LHCN-M2 (cell line): ENCODE data around the gene ACOX3. TPM values are rescaled to one million over a fixed set of nuclear protein-coding genes. Genes with fewer than 3 reads are reported as not detected.
"Not testable (repeated sequence)": the region's sequence is repeated elsewhere in the genome, so short reads cannot be mapped to it uniquely, and the experiment has no call there.

Experiments
- DNase-seq: peaks from one replicate; pipeline ENCODE4 v3.0.0-alpha.2; 2012; ENCODE audit warnings: low read depth
- total RNA-seq: library from RNA; depleted of rRNA; stranded (reverse); fragments of >200 nt; gene quantifications from 2 replicates; pipeline ENCODE4 v1.2.3, GENCODE V29; 2014

The ACOX3 gene
- total RNA-seq, 1 experiment from 2014 or later = 27.3 TPM

DNA sequence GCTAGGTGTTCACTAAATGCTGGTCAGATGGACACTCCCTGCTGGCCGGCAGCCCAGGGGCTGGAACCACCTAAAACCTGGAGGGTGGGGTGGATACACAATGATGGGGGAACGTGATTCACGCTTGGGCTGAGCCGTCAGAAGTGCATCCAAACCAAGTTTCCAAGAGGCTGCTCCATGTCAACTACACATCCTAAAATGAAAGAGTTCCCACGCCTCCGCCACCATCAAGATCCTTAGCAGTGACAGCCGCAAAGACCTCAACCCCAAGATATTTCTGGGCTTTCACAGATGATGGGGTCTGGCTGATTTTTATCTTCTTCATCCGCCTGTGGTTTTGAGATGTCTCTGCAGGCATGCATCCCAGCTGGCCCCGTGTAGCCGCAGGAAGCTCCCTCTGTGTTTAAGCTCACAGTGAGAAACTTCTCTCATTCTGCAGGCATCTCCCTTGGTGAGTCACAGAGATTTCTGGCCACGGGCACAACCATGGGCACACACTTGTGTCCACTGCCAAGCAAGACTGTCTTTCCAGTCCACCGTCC is 86.5 kb downstream of the ACOX3 start:
- peak; percentile 90 for DNase-seq

DNA sequence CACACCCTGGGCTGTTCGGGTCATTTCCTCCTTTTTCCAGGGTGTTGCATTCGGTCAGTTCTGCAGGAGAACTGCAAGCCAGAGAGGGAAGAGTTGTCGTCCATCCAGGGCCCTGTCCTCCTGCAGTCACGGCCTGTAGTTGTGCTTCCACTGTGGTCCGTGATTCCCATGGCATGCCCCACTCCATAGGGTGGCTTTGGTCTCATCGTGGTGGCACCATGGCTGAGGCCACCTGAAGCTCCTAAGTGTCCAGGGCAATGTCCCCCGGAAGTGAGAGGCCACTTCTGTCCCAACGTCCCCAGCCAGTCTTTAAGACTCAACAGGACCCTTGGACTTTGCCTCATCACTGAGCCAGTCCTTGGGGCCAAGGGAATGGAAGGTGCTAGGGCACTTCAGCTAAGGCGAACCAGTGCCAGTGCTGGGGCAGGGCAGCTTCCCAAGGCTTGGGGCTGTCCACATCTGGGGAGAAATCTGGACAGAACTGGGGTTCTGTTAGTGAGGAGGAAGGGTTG is 87.3 kb downstream of the ACOX3 start:
- no peak for DNase-seq

DNA sequence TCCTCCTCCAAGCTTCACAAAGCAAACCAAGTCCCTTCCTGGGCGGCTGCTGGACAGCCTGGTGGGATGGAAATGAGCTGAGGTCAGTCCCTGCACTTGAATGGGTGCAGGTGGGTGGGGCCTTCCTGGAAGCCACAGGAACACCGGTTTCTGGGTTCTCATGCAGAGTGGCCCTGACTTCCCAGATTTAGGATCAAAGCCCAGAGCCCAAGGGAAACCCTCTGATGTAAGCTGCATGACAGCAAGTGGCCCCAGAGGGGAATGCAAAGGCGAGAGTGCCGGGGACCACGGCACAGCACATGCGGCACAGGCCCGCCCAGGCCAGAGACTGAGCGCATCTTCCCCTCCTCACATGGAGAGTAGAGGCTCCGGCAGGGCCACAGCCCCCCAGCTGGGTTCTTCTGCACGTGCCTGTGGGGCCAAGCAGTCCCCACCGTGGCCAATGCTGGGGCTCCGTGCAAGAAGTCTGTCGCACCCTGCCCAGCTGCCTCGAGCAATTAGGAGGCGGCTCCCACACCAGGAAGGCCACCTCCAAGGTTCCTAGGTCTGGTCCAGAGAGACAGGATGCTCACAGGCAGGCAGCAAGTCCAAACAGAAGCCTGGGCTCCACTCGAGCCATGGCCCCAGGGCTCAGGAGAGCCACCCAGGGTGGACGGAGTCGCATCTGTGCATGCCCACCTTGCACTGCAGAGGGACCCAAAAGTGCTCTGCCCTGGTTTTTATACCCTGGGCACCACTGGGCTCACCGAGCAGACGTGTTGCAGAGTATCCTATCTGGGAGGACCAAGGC is 88.0 kb downstream of the ACOX3 start:
- DNase-seq = no peak

DNA sequence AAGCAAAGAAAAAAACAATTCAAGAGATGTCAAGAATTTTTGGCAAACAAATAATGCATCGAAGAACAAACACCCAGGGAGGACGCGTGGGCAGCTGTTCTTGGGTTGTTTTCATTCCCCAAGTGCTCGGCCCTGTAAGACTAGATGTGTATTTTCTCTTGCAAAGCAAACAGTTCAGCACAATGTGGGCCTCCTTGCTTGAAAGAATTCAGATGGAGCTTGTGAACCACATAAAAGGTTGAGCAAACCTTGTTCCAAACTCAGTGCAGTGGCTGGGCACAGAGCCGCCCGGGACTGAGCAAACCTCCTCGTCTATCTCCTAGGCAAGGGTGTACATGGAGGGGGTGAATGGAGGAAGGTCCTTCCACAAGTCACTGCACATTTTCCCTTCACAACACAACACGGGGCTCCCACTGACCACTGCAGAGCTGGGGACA is 88.6 kb downstream of the ACOX3 start:
- peak; percentile 69 for DNase-seq

DNA sequence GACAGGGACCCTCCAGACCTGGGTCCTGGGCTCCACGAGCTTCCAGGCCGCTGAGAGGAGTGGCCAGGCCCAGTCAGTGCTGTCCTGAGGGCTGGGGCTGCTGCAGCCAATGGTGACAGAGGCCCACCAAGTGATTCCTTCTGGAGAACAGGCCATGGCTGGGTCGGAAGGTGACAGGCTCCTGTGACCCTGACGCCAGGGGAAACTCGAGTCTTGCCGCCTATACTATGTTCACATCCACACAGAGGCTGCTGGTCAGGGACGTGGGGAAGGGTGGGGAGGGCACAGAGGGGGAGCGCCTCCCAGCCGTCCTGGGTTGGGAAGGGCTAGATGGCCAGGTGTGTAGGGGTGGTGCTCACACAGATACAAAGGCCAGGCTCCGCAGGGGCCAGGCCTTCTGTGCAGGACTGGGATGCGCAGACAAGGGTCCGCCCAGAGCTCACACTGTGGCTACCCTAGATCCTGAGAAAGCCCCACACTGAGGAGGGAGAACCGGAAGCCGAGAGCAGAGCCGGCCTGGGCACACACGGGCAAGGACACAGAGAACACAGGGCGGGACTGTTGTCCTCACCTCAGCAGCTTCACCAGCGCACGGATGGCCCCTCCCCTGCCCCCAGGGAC is 89.6 kb downstream of the ACOX3 start:
- DNase-seq = no peak

DNA sequence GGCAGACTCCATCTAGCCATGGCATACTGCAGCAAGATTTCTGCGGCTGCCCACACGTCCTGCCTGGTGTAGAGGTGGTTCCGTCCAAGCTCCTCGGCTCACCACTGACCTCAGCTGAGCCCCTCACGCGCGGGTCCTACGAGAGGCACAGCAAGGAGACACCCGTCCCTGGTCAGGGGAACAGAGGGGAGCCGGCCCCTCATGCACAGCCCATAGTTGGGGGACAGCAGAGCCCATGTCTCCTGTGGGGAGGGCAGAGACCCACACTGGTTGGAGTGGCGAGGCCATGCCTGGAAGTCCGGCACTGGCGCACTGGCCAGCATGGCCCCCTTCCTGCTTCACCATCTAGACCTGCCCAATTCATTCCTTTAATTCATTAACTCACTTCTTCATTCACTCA is 90.2 kb downstream of the ACOX3 start:
- DNase-seq = no peak

DNA sequence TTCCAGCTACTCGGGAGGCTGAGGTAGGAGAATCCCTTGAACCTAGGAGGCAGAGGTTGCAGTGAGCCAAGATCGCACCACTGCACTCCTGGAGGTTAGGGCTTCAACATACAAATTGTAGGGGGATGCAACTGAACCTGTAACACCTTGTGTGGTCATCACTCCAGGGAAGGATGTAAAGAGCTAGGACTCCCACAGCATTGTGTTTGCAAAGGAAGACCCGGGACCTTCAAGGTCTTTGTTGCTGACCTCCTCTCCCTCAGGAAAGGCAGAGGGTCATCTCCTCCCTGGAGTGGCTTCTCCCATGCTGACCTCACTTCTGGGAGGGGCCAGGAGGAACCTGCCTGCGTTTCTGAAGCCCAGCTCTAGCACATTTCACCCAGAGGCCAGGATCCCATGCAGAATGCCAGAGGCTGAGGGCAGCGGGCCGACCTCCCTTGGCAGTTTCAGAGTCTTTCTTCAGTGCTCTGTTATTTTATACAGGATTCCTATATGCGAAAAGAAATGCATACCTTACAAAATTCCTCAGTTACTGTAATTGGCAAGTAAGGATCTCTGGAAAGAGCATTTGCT is 90.8 kb downstream of the ACOX3 start:
- no peak for DNase-seq

DNA sequence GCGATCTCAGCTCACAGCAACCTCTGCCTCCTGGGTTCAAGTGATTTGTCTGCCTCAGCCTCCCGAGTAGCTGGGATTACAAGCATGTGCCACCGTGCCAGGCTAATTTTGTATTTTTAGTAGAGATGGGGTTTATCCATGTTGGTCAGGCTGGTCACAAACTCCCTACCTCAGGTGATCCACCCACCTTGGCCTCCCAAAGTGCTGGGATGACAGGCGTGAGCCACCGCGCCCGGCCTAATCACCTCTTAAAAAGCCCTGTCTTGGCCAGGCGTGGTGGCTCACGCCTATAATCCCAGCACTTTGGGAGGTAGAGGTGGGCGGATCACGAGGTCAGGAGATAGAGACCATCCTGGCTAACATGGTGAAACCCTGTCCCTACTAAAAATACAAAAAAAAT is 91.3 kb downstream of the ACOX3 start:
- not testable (repeated sequence) for DNase-seq

DNA sequence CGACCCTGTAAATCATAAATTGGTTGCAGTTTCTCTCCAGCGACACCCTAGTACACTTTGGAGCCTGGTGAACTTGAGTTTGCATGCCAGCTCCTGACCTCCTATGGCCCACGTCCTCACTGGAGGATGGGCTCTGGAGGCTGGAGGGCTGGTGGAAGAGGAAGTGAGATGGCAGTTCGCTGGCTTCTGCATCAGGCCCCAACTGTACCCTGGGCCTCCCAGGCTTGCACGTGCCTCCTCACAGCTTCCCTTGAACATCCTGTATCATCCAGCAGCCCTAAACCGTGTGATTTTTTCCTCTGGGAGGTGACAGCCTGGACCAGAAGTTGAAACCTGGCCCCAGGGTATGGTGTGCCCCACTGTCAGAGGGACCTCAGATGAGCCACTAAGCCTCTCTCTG is 92.5 kb downstream of the ACOX3 start:
- no peak for DNase-seq

DNA sequence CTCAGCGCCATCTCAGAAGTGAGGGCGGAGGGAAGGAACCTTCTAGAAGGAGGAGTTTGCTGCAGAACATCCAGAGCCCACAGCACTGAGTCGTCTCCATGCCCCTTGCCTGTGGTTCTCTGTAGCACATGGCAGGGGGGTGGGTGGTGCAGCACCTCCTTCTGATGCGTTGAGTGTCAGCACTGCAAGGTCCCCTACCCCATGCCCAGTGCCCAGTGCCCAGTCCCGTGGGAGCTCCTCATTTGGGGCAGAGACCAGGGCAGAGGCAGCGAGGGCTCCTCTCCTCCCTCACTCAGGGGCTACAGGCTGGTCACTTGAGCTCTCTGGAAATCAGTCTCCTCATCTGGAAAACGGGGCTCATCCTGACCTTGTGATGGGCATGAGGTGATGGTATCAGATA is 92.9 kb downstream of the ACOX3 start:
- no peak for DNase-seq

DNA sequence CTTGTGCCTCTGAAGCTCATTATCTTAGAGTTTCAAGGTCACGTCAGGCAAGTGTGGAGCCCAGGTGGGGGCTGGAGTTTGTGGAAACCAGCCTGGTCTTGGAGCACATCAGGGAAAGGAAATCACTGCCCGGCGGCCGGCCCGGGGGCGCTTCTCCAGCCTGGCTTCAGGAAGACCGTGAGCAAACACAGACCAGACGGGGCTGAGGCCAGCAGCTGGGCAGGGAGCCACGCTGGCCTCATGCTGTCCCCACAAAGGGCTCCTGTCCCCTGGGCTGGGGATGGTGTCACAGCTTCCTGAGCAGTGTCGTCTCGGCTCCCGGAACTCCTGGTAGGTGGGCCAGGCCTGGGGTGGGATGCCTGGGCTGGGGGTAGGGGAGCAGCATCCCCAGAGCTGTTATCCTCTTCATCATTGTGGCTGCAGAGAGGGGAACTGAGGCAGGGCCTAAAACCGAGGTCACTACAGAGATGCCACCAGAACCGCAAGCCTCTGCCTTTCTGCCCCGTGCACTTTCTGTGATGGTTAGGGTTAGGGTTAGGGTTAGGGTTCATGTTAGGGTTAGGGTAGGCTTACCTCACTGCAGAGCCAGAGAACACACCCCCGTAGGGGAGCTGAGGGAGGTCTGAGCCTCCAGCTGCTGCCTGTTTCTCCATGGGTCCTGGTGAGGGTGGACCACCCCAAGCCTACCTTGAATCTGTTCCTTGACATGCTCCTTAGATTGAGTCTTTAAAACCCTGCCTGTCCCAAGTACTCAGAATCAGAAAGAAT is 93.5 kb downstream of the ACOX3 start:
- no peak for DNase-seq

DNA sequence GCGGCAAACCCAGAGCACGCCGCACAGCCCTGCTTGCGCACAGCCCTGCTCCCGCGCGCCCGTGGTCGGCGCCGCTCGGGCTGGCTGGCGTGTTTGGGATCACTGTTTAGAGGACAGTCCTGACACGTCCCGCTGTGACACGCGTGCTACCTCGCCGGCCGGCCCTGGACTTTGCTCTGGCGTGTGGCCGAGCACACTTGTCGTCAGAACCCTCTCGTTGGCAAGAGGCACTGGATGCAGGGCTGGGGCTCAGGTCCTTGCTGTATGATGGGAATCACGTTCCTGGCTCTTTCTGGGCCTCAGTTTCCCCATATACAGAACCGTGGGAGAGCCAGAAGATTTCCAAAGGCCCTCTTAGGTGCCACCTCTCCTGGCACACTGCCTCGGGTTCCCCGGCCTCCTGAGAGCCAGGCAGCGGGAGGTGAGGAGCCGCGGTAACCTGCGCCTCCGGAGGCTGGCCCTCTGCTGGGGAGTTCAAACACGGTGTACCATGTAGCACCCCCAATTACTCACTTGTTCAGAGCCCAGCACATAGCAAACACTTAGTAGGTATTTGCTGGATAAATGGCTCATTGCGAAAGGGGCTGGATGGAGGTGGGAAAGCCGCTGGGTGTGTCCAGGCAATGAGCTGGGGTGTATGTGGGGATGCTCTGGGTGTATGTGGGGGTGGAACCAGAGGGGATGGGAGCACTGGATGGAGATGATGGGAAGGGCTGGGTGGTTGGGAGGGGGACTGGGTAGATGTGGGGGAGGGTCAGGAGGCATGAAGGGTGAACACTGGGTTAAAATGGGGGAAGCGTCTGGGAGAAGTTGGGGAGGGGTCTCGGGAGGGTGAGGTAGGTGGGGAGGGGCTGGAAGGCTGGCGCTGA is 94.3 kb downstream of the ACOX3 start:
- DNase-seq = no peak

DNA sequence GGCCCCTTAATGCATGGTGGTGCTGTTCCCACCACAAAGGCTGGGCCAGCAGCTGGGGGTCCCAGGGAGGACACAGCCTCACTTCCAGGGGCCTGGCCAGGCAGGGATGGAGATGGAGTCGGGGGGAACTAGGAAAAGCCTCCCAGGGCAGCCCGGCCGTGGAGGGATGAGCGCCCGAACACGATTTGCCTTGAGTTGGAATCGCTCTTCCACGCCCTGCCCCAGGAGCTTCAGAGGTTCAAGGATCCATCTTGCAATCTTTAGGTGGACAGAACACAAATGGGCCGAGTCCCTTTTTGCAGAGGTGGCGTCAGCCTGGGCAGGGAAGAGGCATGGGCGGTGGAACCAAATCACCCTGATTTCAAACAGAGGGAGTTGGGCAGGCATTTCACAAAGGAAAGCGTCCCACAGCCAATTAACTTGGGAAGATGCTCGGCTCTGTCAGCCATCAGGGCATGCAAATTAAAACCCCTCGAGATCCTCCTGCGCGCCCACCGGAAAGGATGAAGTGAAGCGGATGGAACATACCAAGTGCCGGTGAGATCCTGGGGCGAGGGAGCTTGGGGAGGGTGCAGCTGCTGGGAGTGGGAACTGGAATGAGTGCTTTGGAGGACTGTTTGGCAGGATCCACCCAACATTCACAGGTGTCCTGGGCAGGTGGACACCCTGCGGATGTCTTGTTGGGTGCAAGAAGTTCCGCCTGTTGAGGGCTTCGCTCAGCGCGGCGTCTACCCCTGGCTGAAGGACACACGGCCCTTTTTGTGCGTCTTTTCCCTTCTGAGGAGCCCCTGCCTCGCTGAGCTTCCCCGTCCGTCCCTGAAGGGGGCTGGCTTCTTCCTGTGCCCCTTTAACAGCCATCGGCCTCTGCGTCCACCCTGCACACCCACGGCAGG is 95.2 kb downstream of the ACOX3 start:
- no peak for DNase-seq

DNA sequence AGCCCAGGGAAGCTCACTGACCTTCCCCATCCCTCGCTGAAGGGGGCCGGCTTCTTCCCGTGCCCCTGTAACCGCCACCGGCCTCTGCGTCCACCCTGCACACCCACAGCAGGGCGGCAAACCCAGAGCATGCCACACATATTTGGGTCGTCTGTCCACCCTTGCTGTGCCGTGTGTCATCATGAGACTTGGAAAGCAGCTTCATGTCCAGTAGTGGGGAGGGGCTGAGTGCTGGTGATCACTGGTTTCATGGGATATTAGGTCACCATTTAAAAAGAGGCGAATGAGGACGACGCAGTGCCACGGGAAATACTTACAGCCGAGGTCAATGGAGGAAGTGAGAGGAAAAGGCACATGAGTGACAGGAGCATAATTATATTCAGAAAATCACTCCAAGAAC is 96.1 kb downstream of the ACOX3 start:
- peak; percentile 40 for DNase-seq

DNA sequence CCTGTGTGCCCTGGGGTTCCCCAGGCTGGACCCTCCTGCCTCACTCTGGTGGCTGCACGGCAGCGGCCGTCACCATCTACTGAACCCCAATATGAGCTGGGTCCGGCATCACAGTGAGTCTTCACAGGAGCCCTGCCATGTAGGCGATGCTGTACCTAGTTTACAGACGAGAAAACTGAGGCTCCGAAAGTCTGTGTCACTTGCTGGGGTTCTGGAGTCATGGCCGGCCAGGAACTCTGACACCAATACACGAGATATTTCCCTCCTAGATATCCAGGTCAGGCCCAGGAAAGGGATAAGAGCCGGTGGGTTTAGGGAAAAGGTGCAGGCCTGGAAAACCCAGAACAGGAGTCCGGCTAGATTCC is 96.6 kb downstream of the ACOX3 start:
- no peak for DNase-seq

DNA sequence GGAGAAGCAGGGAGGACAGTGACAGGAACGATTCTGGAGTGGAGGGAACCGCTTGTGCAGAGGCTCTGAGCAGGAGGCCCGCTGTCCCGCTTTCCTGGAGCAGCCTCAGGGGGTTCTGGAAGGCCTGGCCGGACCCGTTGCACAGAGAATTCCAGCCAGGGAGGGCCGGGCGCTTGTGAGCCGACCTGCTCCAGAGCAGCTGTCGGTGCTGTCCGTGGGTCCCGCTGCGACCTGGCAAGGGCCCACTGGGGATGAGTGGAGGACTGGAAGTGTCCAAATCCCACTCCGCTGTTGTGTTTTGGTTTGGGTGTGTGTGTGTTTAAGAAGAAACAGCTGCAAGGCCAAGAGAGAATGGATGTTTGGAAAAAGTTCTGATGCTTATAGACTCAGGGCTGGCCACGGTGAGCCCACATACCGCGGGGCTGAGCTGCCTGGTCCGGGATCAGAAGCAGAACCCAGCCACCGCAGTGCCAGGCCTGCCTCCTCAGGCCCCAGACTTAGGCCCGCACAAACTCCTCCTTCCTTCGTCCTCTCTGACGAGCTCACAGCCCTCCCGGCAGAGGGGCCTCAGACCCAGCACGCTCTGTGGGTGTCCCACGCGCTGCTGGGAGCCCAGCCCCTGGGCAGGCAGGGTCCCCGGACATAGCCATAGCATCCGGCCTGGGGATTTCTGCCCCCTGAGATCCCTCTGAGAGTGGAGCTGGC is 97.1 kb downstream of the ACOX3 start:
- no peak for DNase-seq

DNA sequence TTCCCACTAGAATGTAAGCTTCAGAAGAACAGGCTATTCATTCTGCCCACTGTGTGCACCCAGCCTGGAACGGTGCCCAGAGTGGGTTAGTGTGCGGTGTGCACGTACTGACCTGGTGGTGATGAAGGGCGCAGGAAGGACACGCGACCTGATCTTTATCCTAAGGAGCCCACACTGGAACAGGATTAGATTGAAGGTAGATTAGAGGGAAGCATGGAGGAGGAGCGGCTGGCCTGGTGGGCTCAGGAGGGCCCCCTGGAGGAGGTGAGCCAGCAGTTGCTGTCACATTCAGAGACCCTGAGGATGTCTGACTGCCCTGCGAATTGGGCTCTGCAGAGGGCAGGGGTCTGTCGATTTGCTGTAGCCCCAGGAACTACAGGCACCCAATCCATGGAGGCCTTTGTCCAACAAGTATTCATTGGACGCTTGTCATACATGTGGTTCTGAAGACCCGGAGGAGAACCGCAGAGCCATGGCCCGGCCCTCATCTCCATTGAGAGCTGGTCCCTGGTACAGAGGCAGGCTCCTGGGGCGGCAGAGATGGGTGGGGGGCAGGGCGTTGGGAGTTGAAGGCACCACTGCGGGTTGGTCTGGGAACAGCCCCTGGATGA is 97.8 kb downstream of the ACOX3 start:
- no peak for DNase-seq

DNA sequence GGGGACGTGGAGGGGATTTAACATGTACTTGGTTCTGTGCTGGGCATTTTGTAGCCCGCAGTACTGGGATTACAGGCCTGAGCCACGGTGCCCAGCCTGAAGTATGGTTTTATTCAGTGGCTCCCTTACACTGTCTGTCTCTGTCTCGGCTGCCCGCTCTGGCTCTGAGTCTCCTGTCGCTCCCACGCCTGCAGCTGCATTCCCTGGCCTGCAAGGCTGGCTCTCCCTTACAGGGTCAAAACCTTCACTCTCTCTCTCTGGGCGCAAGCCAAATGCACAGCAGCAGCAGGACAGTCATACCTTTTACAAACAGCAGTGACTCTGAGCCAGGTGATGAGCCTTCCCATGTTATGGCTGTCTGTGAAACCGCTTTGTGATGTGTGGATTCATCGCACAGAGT is 98.8 kb downstream of the ACOX3 start:
- DNase-seq = no peak

DNA sequence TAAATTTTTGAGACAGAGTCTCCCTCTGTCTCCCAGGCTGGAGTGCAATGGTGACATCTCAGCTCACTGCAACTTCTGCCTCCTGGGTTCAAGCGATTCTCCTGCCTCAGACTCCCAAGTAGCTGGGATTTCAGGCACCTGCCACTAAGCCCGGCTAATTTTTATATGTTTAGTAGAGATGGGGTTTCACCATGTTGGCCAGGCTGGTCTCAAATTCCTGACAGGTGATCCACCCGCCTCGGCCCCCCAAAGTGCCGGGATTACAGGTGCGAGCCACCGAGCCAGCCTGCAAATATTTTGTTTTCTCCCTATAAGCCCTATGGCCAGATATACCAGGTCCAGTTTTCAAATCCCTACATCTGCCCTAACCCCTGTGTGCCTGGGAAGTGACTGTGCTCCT is 99.2 kb downstream of the ACOX3 start:
- DNase-seq = not testable (repeated sequence)
